HG03521 (cell line): ENCODE measurements around the gene SLIT3.

Experiments
- ATAC-seq: cut with Tn5 transposase; IDR thresholded peaks from one replicate; pipeline ENCODE4 v1.9.1; 2021; ENCODE audit warnings: mild to moderate bottlenecking, moderate library complexity; ENCODE audit not compliant: unreplicated experiment

The SLIT3 gene

DNA sequence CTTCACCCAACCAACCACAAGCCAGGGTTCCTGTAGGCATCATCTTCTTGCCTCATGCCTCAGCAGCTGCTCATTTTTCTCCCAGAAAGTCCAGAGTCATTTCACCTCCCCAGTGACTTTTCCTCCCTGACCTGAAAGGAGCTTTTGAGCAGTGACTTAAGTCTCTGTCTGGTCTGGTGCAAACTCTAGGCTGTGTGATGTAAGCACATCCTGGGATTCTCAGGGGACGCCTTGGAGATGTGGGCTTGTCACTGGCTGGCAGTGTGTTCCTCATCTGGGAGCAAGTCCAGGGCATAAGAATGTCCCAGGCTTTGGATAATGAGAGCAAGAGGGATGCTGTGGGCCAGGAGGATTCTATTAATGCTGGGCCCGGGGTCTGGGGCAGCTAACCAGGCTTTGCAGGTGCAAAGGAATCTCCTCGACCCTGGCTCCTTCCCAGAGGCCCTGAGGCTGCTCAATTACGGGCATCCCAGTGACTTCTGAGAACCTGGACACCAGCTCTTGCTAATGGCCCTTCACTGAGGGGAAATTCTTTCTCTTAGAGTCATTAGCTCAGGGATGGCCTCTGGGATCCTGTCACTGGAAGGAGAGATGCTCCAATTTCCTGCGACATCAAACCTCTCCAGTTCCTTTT lies 510.8 kb downstream of the SLIT3 start:
- ATAC-seq: no peak

DNA sequence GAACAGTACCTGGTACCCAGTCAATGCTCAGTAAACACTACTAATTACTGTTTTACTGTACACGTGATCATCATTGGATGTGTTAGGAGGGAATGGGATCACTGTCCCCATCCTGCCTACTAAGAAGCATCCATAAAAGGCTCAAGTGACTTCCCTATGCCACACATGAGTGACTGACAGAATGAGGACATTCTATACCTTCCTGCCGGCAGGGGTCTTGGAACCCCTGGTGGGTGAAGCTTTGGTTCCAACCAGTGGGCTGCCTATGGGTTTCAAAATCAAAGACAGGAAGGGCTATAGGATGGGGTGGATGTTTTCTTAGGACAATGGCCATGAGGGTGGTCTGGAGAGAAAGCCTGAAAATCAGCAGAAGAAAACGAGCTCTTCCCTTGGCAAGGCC lies 512.2 kb downstream of the SLIT3 start:
- ATAC-seq: no peak

DNA sequence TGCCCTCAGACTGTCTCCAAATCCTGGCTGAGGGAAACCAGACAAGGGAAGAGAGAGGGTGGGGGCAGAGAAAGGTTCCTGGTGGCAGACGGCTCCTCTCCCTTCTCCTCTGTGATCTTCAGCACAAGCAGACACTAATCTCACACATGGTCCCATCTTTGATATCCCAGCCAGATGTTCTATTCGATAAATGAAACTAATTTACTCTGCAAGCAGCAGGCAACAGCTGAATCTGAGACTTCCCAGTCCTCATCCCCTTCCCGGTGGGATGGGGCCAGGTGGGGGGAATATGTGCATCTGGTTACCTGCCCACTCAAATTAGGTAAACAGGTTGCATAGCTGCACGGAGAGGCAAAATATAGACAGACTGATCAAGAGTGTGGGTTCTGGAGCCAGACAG lies 512.8 kb downstream of the SLIT3 start:
- no peak for ATAC-seq

DNA sequence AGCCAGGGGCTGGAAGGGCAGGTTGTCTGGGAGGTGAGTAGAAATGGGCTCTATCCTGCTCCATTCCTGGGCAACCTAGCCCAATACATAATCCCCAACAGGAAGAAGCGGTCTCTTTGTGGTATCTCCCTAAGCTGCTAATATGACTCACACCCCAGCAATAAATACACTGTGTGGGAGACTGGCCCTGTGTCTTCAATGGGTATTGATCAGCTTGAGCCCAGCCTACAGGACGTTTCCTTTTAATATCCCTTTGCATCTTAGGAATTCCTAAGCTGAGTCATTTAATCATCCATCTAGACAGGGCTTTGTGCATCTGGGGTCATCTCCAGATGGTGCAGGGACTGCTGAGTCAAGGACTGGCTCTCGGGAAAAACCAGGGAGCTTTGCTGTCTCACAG lies 514.8 kb downstream of the SLIT3 start:
- no peak for ATAC-seq

DNA sequence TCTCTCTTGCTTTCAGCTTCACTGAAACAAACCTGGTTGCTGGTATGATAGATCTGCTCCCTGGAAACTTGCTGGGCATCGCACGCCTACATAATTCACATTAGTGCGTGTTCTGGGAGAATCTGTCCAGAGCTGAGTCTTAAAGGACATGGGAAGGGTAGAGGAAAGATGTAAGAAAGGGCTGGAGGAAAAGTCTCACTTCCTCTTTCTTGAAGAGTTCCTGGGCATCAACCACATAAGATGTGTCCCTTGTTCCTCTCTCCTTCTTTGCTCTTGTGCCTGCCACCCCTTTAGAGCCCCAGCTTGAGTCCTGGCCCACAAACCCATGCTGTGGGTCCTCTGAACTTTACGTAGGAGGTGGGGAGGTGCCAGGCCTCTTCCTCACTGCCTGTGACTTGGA lies 516.5 kb downstream of the SLIT3 start:
- no peak for ATAC-seq

DNA sequence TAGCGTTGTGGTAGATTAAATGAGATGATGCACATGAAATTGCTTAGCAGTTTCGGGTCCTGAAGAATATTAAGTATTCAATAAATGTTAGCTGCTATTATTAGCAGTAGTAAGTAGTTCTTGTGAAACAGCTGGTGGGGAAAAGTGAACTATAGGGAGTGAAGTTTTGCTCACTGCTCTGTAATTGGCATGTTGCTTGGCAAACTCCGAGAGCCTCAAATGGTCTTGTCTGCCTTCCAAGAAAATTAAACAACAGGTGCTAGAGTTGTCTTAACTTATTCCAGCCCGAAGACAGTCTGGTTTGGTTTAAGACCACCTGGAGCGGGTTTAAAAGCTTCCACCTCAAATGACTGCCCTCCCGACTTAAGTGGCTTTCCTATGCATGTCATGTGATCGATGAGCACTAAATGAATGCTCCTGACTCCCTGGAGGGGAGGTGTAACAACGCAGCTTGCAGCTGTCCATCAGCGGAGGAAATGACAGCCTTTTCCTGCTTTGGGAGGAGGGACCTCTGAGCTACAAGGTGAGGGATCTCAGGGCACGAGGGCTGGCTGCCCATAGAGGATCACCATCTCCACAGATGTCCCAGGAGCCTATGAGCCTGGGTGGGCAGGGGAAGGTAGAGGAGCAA lies 518.9 kb downstream of the SLIT3 start:
- ATAC-seq: no peak

DNA sequence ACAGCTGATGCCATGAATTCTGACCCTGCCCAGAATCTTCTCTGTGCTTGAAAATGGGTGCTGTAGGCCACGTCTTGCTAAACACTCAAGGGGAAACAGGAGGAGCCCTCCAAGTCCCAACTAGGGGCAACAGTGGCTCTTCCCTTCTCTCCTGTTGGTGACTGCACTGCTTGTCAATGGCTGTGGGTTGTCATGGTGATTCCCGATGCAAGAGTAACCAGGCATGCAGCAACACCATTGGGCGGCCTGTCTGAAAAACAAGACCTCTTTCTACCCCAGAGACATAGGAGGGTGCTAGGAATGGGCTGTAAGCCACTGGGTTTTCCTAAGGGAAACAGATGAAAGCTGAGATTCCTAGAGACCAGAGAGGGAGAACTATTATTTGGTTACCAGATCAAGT lies 520.1 kb downstream of the SLIT3 start:
- ATAC-seq: no peak

DNA sequence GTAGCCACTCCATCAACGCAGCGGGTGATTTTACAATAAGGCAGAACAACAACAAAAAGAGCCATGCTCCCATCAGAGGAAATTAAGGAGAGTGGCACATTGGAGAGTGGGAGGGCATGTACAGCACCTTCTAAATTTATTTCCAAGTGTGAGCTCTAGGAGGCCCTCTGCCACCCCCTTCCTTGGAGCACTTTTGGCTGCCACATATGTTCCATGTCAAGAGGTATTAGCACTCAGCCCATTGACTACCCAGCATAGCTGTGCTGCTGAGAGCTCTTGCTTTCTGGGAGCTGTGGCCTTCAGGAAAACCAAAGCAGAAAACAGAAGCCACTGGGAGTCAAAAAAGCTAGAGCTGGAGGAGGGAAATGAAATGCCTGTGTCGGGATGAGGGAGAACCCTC lies 521.6 kb downstream of the SLIT3 start:
- no peak for ATAC-seq

DNA sequence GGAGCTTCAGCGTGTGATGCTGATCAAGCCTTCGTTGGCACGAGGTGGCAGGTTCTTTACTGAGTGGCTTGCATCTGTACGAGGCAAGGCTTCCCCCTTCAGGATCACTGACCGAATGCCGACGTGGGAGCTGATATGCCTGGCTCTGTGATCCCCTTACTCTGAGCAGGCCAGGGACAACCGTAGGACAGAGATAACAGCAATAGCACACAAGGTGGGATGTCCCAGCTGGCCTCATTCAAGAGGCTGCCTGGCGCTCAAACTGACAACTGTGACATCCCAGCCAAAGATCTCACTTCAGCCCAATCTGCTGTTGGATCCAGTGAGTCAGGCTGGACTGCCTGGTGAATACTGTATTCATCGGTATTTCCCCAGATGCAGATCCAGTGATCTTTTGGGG lies 522.4 kb downstream of the SLIT3 start:
- ATAC-seq: no peak

DNA sequence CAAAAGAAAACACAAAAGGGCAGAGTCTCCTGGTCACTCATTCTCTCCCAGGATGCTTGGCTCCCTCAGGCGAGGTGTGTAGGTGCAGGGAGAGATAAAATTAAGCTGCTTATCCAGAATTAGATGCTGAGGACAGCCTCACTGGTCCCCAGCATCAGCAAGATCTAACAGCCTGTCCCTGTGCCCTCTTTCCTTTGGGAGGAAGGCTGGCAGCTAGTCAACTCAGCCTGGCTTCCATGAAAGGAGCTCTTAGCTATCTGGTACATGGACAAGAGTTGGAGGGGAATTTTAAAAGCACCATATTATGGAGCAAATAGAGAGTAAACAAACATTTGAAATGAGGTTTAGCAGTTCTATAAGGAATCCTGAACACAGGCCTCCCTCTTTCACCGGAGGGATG lies 523.3 kb downstream of the SLIT3 start:
- no peak for ATAC-seq

DNA sequence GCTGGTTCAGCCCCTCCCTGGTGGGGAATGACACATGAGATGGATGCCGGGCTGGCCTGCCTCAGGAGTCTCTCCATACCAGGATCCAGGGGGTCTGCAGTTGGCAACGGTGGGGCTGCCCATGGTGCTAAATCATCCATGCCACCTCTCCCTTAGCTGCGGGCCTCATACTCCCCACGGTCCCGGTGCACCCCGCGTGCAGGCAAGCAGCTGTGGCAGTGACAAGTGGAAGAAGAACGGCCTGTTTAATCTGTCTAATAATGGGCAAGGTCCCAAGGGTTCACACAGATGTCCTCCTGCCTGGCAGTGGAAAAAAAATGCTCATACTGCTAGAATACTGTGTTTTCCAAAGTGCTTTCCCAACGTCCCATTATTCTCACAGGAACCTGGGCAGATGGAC lies 524.9 kb downstream of the SLIT3 start:
- ATAC-seq: no peak

DNA sequence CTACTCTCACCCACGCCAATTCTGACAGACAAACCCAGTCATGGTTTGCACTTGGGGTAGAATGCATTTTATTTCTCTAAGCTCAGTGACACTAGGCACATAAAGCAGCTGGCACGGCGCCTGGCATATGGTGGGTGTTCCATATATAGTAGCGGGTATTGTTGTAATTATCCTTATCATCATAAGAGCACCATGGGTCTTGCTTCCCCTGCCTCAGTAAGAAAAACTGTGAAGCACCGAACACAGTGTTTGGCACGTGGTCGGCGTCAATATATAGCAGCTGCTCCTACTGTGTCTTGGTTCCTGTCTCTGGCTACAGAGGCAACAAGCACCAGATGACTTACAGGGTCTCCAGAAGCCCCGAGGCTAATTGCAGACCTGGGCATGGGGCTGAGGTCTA lies 527.7 kb downstream of the SLIT3 start:
- no peak for ATAC-seq

DNA sequence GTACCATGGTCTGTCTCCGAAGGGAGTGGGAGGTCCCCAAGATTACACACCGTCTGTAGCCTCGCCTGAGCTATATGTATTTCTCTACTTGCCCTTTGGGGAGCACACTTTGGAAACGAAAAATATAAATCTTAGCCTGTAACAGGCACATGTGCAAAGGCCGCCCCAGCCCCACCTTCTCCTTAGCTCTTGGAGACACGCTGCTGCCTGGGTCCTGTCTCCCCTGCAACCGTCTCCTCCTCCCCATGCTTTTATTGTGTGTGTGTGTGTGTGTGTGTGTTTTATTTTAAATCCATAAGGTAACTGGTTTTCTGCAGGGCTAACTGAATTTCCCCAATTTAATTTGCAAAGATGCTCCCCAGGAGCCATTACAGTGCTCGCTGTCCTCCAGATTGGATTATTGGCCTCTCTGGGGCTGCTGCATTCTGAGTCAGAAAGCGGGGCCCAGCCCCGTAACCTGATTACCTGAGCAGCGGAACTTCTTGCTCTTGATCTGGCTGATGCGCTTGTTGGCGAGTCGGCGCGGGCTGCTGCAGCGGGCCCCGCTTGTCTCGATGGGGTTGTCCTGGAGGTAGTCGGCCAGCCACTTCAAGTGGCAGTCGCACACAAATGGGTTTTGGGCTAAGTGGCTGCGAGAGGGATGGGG lies 528.5 kb downstream of the SLIT3 start:
- ATAC-seq: no peak

DNA sequence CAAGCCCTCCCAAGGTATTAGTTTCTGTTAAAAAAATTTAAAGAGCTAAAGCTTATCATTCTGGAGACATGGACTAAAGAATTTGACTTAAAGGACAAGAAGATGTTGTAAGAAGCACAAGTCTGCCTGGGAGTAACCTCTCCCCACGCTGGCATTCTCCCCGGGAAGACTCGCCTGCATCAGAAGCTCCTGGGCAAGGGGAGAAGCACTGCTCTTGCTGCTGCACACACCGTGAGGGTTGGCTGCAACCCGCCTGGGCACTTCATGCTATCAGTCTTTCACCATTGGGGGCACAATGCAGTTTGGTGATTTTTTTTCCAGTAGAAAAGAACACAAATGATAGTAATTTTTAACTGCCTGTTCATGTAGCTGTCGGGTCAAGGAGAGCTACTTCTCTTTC lies 529.3 kb downstream of the SLIT3 start:
- no peak for ATAC-seq

DNA sequence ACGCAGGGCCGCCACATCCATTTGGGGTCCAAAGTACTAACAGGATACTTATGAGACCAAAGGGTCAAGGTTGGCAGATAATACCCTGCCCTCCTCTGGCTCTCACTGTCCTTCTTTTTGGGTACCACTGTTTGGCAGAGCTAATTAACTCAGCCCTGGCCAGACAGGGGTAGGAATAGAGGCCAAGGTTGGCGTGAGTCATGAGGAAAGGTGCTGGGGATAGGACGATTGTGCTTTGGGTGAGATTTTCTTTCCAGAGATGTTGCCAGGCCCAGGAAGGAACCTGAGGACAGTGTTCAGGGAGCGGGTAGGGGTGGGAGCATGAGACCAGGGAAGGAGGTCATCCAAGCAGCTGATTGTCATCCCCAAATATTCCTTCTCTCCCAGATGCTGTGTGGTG lies 529.9 kb downstream of the SLIT3 start:
- no peak for ATAC-seq

DNA sequence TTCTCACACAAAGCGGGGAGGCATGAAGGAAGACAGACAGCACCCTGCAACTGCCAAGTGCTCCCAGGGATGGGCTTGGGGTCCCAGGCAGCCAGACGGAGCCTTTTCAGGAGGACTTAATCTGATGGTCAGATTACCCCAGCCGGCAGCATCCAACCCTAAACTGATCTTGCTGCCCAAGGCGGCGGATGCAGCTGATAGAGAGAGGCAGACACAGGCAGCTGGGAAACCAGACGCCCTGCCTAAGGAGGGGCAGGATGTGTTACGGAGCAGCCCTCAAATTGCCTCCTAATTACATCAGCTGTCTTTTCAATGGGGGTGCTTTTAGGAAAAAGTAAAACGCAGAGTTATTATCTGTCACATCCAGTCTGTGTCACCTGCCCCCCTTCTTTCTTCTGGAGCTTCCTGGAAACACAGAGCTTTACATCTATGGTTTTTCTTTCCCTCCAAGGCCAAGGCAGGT lies 530.9 kb downstream of the SLIT3 start:
- no peak for ATAC-seq

DNA sequence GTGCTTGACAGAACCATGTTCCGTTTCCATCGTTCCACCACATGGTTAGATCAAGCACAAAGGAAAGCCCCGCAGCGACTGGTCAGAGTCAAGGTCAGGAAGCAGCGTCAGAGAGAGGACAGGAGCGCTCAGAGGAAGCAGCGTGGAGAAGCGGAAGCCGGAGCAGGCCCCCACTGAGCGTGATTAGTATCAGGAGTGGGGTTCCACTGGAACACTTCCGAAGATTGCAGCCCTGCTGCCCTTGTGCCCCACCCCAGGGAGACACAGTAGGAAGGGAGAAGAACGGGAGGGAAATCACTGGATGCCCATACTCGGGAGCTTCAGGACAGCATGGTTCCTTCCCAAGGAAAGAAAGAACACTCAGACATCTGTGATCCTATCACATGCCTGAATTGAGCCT lies 532.8 kb downstream of the SLIT3 start:
- ATAC-seq: no peak

DNA sequence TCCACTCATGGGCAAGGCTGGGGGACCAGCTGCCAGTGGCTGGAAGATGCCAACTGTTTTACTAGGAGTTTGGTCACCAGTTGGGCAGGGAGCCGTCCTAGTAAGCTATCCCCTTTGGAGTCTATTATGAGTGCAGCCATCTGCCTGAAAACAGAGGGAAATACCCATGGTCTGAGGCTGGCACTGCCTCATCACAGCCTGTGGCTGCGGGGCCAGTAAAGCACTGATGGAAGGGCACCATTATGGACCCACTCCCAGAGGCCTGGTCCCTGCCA lies 534.6 kb downstream of the SLIT3 start:
- no peak for ATAC-seq

DNA sequence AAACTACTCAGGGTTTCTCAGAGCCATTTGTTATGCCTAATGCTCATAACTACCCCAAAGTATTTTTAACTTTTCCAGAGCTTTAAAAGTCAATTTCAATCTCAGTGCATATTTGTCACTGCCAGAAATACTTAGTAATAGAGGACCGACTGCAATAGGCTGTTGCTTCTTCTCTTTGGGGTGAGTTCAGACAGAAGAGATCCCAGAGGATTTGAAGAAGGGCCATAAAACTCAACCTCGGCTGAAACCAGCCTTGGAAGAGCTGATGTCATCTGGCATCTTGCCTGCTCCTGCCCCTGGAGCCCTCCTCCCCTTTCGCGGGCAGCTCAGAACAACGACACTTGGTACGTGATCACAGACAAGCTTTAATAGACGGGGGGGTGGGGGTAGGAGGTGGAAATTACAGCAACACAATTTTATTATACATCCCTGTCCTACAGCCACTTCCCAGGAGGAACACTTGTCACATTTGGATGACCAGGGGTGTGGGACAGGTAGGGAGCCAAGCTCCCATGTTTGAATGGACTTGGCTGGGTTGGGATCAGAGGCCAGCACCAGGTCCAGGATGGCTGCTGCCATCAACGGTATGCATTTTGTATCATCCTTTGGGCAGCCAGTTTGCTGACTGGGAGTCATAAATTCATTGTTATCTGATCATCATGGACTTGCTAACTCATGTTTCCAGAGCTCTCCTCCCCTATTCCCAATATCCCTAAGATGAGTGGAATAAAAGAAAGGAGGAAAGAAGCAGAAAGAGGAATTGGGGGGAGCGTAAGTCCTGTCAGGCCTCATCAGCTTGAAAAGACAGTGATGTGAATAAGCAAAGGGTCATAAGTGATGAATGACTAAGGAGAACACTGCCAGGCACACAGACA lies 535.2 kb downstream of the SLIT3 start:
- ATAC-seq: no peak

DNA sequence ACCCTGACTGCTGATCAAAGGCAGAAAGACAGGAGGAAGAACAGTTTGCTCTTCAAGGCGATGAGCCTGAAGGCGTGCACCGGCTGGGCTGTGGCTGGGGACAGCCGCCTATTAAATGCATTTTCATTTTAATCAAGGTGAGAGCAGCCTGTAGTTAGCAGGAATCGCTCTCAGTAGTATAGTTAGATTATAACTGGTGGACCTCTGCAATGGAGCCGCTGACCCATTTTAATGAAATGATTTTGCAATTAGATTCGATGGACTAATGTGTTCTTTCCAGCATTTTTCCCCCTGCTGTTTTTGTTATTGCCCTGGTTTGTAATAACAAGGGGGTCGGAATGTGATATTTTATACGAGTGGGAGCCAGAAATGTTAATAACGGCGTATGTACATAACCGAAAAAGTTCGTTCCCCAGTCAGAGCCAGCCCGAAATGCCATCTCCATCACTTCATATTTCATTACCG lies 535.8 kb downstream of the SLIT3 start:
- no peak for ATAC-seq

DNA sequence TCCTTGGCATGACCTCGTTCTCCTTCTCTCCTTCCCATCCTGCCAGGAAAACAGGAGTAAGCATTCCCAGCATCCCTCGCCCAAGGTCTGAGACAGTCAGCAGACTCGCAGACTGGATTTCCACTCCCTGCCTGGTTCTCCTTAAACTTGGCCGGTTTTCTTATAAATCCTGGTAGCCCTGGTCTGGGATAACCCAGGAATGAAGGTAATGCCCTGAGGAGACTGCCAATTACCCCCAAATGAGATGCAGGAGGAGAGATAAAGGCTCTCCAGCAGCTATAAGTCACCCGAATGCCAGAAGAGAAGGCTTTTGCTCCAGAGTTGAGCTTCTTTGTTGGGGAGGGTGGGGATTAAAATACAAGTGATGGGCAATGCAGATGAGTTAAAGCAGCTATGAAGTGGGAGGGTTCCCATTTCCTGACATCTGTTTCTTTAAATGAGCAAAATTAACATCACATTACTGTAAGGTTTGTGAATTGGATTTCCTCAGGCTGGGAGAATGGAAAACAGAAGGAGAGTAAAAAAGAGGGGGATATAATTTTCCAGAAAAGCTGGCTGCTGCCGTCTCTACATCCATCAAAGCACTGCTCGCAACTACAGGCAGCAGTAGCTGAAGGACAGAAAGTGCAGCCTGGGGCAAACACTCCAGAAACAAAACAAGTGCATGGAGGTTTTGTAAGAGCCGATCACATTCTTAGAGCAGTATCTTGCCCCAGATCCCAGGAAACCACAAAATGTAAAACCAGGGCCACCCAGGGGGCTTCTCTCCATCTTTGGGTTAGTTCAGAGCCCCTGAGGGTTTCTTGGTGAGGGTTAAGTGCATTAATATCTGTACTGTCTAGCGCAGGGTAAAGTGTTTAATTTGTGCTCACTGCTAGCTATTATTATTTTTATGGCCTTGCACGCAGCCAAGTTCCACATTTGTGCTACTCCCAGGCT lies 544.2 kb downstream of the SLIT3 start:
- ATAC-seq: no peak
